Mesenchymal stem cell (in vitro differentiated cells and primary cell): ENCODE measurements around the gene NOP56.

Experiments
- DNase-seq: peaks from one replicate; pipeline ENCODE4 v3.0.0-alpha.2; 2013
- H2AFZ ChIP-seq: one replicate; pipeline ENCODE4 v1.6.1; 2013; ENCODE audit warnings: low read depth, mild to moderate bottlenecking, control low read depth, inconsistent platforms, low read length, moderate library complexity
- H2AK5ac ChIP-seq: 2 replicates; pipeline ENCODE4 v1.6.1; 2013; ENCODE audit warnings: low read length, moderate library complexity, mild to moderate bottlenecking, inconsistent platforms; ENCODE audit not compliant: severe bottlenecking
- H2BK120ac ChIP-seq: one replicate; pipeline ENCODE4 v1.6.1; 2013; ENCODE audit warnings: low read depth, mild to moderate bottlenecking, inconsistent platforms, low read length, moderate library complexity
- H2BK12ac ChIP-seq, 2 experiments: one replicate each; pipeline ENCODE4 v1.6.1; 2013; ENCODE audit warnings: inconsistent platforms in 2 of 2, low read length in 2 of 2, mild to moderate bottlenecking in 2 of 2, moderate library complexity in 2 of 2, control low read depth in 1 of 2
- H2BK15ac ChIP-seq: one replicate; pipeline ENCODE4 v1.6.1; 2013; ENCODE audit warnings: mild to moderate bottlenecking, low read depth, inconsistent platforms; ENCODE audit not compliant: poor library complexity, severe bottlenecking
- H2BK5ac ChIP-seq: 2 replicates; pipeline ENCODE4 v1.6.1; 2013; ENCODE audit warnings: low read depth, mild to moderate bottlenecking, low read length, control low read depth, inconsistent platforms; ENCODE audit not compliant: poor library complexity, severe bottlenecking
- H3K14ac ChIP-seq, 2 experiments: one replicate each; pipeline ENCODE4 v1.6.1; 2013; ENCODE audit warnings: inconsistent platforms in 2 of 2, low read length in 2 of 2, control low read depth in 1 of 2, mild to moderate bottlenecking in 1 of 2, moderate library complexity in 1 of 2
- H3K18ac ChIP-seq, 2 experiments: one replicate each; pipeline ENCODE4 v1.6.1; 2013; ENCODE audit warnings: inconsistent platforms in 2 of 2, low read length in 2 of 2, control low read depth in 1 of 2, low read depth in 1 of 2, mild to moderate bottlenecking in 1 of 2
- H3K23ac ChIP-seq, 2 experiments: one replicate each; pipeline ENCODE4 v1.6.1; 2013; ENCODE audit warnings: inconsistent platforms in 2 of 2, low read length in 2 of 2, mild to moderate bottlenecking in 2 of 2, moderate library complexity in 2 of 2, control low read depth in 1 of 2
- H3K27ac ChIP-seq: 2 replicates; pipeline ENCODE4 v1.5.1; 2013; ENCODE audit warnings: mild to moderate bottlenecking, moderate library complexity, low read length, control low read depth, inconsistent platforms; ENCODE audit not compliant: poor library complexity, severe bottlenecking
- H3K27me3 ChIP-seq, 2 experiments: 2 replicates each; pipeline versions ENCODE4 v1.6.1 to v1.7.0; 2013; ENCODE audit warnings: low read length in 2 of 2, mild to moderate bottlenecking in 2 of 2, moderate library complexity in 2 of 2, control low read depth in 1 of 2, inconsistent platforms in 1 of 2; ENCODE audit not compliant: control insufficient read depth in 1 of 2, insufficient read depth in 1 of 2
- H3K36me3 ChIP-seq, 2 experiments: 2 replicates each; pipeline versions ENCODE4 v1.6.1 to v1.7.0; 2013; ENCODE audit warnings: low read length in 2 of 2, control low read depth in 1 of 2, inconsistent platforms in 1 of 2, low read depth in 1 of 2, mild to moderate bottlenecking in 1 of 2; ENCODE audit not compliant: insufficient read depth in 2 of 2, control insufficient read depth in 1 of 2
- H3K4ac ChIP-seq, 2 experiments: one replicate each; pipeline ENCODE4 v1.6.1; 2013; ENCODE audit warnings: inconsistent platforms in 2 of 2, low read length in 2 of 2, mild to moderate bottlenecking in 2 of 2, moderate library complexity in 2 of 2, control low read depth in 1 of 2, low read depth in 1 of 2
- H3K4me1 ChIP-seq: 2 replicates; pipeline ENCODE4 v1.6.1; 2013; ENCODE audit warnings: low read depth, low read length, control low read depth; ENCODE audit not compliant: control insufficient read depth, insufficient read depth
- H3K4me2 ChIP-seq: 2 replicates; pipeline ENCODE4 v1.6.1; 2013; ENCODE audit warnings: low read length, mild to moderate bottlenecking, inconsistent platforms; ENCODE audit not compliant: poor library complexity, severe bottlenecking
- H3K4me3 ChIP-seq, 2 experiments: 2 replicates each; pipeline versions ENCODE4 v1.5.1 to v1.7.0; 2013; ENCODE audit warnings: low read length in 2 of 2, mild to moderate bottlenecking in 2 of 2, control low read depth in 1 of 2, low read depth in 1 of 2; ENCODE audit not compliant: insufficient read depth in 1 of 2
- H3K79me1 ChIP-seq: replicated peaks from 2 replicates; pipeline ENCODE4 v1.6.1; 2013; ENCODE audit warnings: mild to moderate bottlenecking, control low read depth, low read length, inconsistent platforms; ENCODE audit not compliant: poor library complexity, severe bottlenecking
- H3K9ac ChIP-seq: 2 replicates; pipeline ENCODE4 v1.7.0; 2013; ENCODE audit warnings: mild to moderate bottlenecking, low read length, moderate library complexity
- H3K9me3 ChIP-seq: 2 replicates; pipeline ENCODE4 v1.7.0; 2013; ENCODE audit warnings: mild to moderate bottlenecking, low read length; ENCODE audit not compliant: control insufficient read depth
- H4K8ac ChIP-seq: one replicate; pipeline ENCODE4 v1.6.1; 2013; ENCODE audit warnings: inconsistent platforms, mild to moderate bottlenecking, low read length, moderate library complexity
- H4K91ac ChIP-seq: one replicate; pipeline ENCODE4 v1.6.1; 2013; ENCODE audit warnings: mild to moderate bottlenecking, low read length, inconsistent platforms
- WGBS: methylation state at CpG from one replicate; pipeline ENCODE4 v1.1.7; 2013; ENCODE audit warnings: mixed read lengths; 5-methylcytosine and 5-hydroxymethylcytosine counted together

NOP56 gene

GRCh38 chr20:2703716-2704475, 51.5 kb downstream of the NOP56 start:
- no peak for DNase-seq
- peaks cover 3% of the 10 kb centered on the region for H3K4me1 ChIP-seq
- H4K8ac ChIP-seq, result no peak overlapping the region
- H3K4me3 ChIP-seq, result no peak overlapping the region
- no peak overlapping the region for H3K4me2 ChIP-seq
- H2AK5ac ChIP-seq, result no peak overlapping the region
- no peak overlapping the region for H3K23ac ChIP-seq
- 71% methylated on average over 7 of the region's 8 CpGs for WGBS
- no peak overlapping the region for H3K18ac ChIP-seq
- H3K79me1 ChIP-seq, result no peaks in the 10 kb centered on the region
- H2BK12ac ChIP-seq, result no peak overlapping the region
- H3K36me3 ChIP-seq, result no peaks in the 10 kb centered on the region
- no peak overlapping the region for H3K14ac ChIP-seq
- no peak overlapping the region for H4K91ac ChIP-seq
- no peak overlapping the region for H2AFZ ChIP-seq
- no peak overlapping the region for H2BK120ac ChIP-seq
- H3K27ac ChIP-seq, result no peak overlapping the region
- H2BK15ac ChIP-seq, result no peak overlapping the region
- H2BK5ac ChIP-seq, result no peak overlapping the region
- no peaks in the 10 kb centered on the region for H3K9me3 ChIP-seq
- H3K27me3 ChIP-seq, result peaks cover 87 to 100% of the 10 kb centered on the region in 2 experiments
- no peak overlapping the region for H3K9ac ChIP-seq
- no peak overlapping the region for H3K4ac ChIP-seq

GRCh38 chr20:2705931-2706645, 53.7 kb downstream of the NOP56 start:
- Histone ChIP-seq H3K4me1 (peaks cover 5% of the 10 kb centered on the region), H3K18ac (no peak overlapping the region), H2BK120ac (no peak overlapping the region), H3K23ac (no peak overlapping the region), H2AK5ac (no peak overlapping the region), H3K4ac (no peak overlapping the region), H2BK15ac (no peak overlapping the region), H3K4me3 (no peak overlapping the region), H2AFZ (no peak overlapping the region), H3K9ac (no peak overlapping the region), H4K8ac (no peak overlapping the region), H2BK12ac (no peak overlapping the region), H3K79me1 (no peaks in the 10 kb centered on the region), H3K4me2 (no peak overlapping the region), H3K27me3 (peaks cover 85 to 95% of the 10 kb centered on the region in 2 experiments), H3K27ac (no peak overlapping the region), H2BK5ac (no peak overlapping the region), H4K91ac (no peak overlapping the region), H3K9me3 (no peaks in the 10 kb centered on the region), H3K36me3 (no peaks in the 10 kb centered on the region), H3K14ac (no peak overlapping the region)
- WGBS, result 55% methylated on average over 13 of the region's 14 CpGs
- no peak for DNase-seq

GRCh38 chr20:2706688-2707352, 54.4 kb downstream of the NOP56 start:
- Histone ChIP-seq H2BK15ac (no peak overlapping the region), H3K27ac (no peak overlapping the region)
- WGBS, result 59% methylated on average over 6 of the region's 6 CpGs

More at GRCh38 chr20:2706688-2707352, 54.4 kb downstream of the NOP56 start:
- H3K4me1 ChIP-seq, result peaks cover 5% of the 10 kb centered on the region
- no peak overlapping the region for H2BK12ac ChIP-seq
- no peaks in the 10 kb centered on the region for H3K36me3 ChIP-seq
- no peak for DNase-seq
- no peak overlapping the region for H3K4me2 ChIP-seq
- H3K4ac ChIP-seq, result no peak overlapping the region
- no peak overlapping the region for H3K18ac ChIP-seq
- no peak overlapping the region for H3K14ac ChIP-seq
- H4K91ac ChIP-seq, result no peak overlapping the region
- no peaks in the 10 kb centered on the region for H3K79me1 ChIP-seq
- H2AFZ ChIP-seq, result no peak overlapping the region
- H3K9ac ChIP-seq, result no peak overlapping the region
- no peak overlapping the region for H2AK5ac ChIP-seq
- H3K9me3 ChIP-seq, result no peaks in the 10 kb centered on the region
- H3K4me3 ChIP-seq, result no peak overlapping the region
- H4K8ac ChIP-seq, result no peak overlapping the region
- no peak overlapping the region for H2BK5ac ChIP-seq
- H3K23ac ChIP-seq, result no peak overlapping the region
- H2BK120ac ChIP-seq, result no peak overlapping the region
- peaks cover 85 to 94% of the 10 kb centered on the region in 2 experiments for H3K27me3 ChIP-seq
